Adrenal gland (tissue), 12 donors: ENCODE results near the gene ASPM. TPM values are rescaled to one million over a fixed set of nuclear protein-coding genes. Genes with fewer than 3 reads are reported as not detected.

Experiments used
- DNase-seq, 7 donors: peaks; one replicate each; pipeline ENCODE4 v3.0.0-alpha.2; 2019 to 2020
- H3K27ac ChIP-seq, 5 donors: fragments of 200-600 bp; sonication (generic) in 4 of 5; 1 replicate in 3 of 5; 2 replicates in 2 of 5; pipeline versions ENCODE4 v1.5.1 to v1.8.0; 2016 to 2020; ENCODE audit warnings: mild to moderate bottlenecking in 1 of 5
- H3K27me3 ChIP-seq: fragments of 200-600 bp; 2 replicates; pipeline ENCODE4 v1.8.0; 2021
- H3K36me3 ChIP-seq, 2 donors: fragments of 200-600 bp; replicated peaks in 1 of 2; 1 replicate in 1 of 2; 2 replicates in 1 of 2; pipeline versions ENCODE4 v1.5.1 to v1.8.0; 2018 to 2022
- H3K4me1 ChIP-seq, 2 donors: fragments of 200-600 bp; replicated peaks in 1 of 2; 1 replicate in 1 of 2; 2 replicates in 1 of 2; pipeline versions ENCODE4 v1.5.1 to v1.8.0; 2018 to 2021
- H3K4me3 ChIP-seq, 4 donors: fragments of 200-600 bp; sonication (generic) in 3 of 4; one replicate each; pipeline ENCODE4 v1.5.1; 2016 to 2018
- H3K9me3 ChIP-seq, 3 donors: fragments of 200-600 bp; sonication (generic) in 1 of 3; replicated peaks in 1 of 3; 1 replicate in 2 of 3; 2 replicates in 1 of 3; pipeline versions ENCODE4 v1.5.1 to v1.8.0; 2016 to 2021
- POLR2A ChIP-seq, 2 donors: fragments of 450-650 bp; IDR thresholded peaks; one replicate each; pipeline ENCODE4 v1.6.1; 2017; ENCODE audit warnings: antibody characterized with exemption in 2 of 2, mild to moderate bottlenecking in 2 of 2, moderate library complexity in 1 of 2
- WGBS, 4 donors: extraction: QIAGEN DNeasy Blood & Tissue Kit in 2 of 4; methylation state at CpG; one replicate each; pipeline versions ENCODE4 v1.1.5 to v1.1.7; 2013 to 2017; 5-methylcytosine and 5-hydroxymethylcytosine counted together
- intact Hi-C, 2 donors: fragments of 100-400 bp; cut with DNase I; formaldehyde crosslinking; loops; one replicate each; pipeline versions ENCODE4 v1.14.1 to v1.15.0; 2022 to 2023
- polyA plus RNA-seq, 3 donors: library from polyadenylated mRNA; stranded (reverse); fragments of 200-250 nt in 2 of 3; fragments of 350-450 nt in 1 of 3; fragmentation: Illumina TruSeq in 1 of 3; extraction: RNeasy Lipid Tissue Mini Kit (QIAGEN cat#74804) in 1 of 3; gene quantifications; one replicate each; pipeline ENCODE4 v1.2.3, GENCODE V29; 2013 to 2014
- total RNA-seq, 9 donors: library from RNA; depleted of rRNA in 4 of 9; stranded (reverse); fragments of >200 nt in 4 of 9; fragments of 120-200 nt in 1 of 9; fragmentation: NEBNext Ultra II Directional in 1 of 9; extraction: Animal tissue kit (Norgen Biotek cat#: 25700) in 1 of 9; gene quantifications; one replicate each; pipeline versions ENCODE4 v1.1.0 to v1.2.4, GENCODE V29; 2013 to 2023
- TF ChIP-seq, protein P1 (sequence below), 6 experiments: fragments of 450-650 bp in 4 of 6; fragments of 200-600 bp in 2 of 6; sonication (generic) in 1 of 6; IDR thresholded peaks; 1 replicate in 5 of 6; 2 replicates in 1 of 6; pipeline versions ENCODE4 v1.5.1 to v1.8.0; 2016 to 2021; ENCODE audit warnings: antibody characterized with exemption in 6 of 6, mild to moderate bottlenecking in 2 of 6, moderate library complexity in 1 of 6
- donor health status: healthy with polysubstance abuse.
- donor health status: Bipolar disorder and iron deficiency.
- donor health status: DM: yes; HTN: yes; CAD: no.
- donor health status: DM: no; HTN: no; CAD: no.
- donor health status: DM: no; HTN: no; CAD: no.
- donor health status: DM: yes; HTN: yes; CAD: no.

Gene ASPM
- total and polyA plus RNA-seq, 12 donors = 0.08 to 14.5 (median 0.81) TPM

DNA sequence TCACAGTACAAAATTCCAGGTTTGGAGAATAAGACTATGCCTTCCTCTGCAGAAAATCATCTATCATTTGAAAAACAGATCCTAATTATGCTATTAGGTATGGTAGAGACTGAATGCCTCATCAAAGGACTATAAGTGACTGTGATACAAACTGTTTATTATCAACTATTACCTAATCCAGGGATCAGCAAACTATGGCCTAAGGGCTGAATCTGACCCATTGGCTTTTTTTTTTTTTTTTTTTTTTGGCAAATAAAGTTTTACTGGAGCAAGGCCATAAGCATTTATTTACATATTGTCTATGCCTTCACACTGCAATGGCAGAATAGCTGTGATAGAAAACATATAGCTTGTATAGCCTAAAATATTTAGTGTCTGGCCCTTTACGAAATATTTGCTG, 4.7 kb upstream of the ASPM start:
- Histone ChIP-seq H3K4me1 (peaks cover 0 to 1% of the 10 kb centered on the region in 2 donors), H3K36me3 (no peaks in the 10 kb centered on the region), H3K27me3 (no peaks in the 10 kb centered on the region), H3K4me3 (no peak overlapping the region), H3K9me3 (no peaks in the 10 kb centered on the region), H3K27ac (no peak overlapping the region)
- 91 to 97% (median 93%) methylated on average over 1 of the region's 1 CpG for WGBS, 4 donors
- intact Hi-C loops = no loop called here
- no peak for DNase-seq
- TF ChIP-seq POLR2A (IDR thresholded peaks at IDR 0.05) = no peak

DNA sequence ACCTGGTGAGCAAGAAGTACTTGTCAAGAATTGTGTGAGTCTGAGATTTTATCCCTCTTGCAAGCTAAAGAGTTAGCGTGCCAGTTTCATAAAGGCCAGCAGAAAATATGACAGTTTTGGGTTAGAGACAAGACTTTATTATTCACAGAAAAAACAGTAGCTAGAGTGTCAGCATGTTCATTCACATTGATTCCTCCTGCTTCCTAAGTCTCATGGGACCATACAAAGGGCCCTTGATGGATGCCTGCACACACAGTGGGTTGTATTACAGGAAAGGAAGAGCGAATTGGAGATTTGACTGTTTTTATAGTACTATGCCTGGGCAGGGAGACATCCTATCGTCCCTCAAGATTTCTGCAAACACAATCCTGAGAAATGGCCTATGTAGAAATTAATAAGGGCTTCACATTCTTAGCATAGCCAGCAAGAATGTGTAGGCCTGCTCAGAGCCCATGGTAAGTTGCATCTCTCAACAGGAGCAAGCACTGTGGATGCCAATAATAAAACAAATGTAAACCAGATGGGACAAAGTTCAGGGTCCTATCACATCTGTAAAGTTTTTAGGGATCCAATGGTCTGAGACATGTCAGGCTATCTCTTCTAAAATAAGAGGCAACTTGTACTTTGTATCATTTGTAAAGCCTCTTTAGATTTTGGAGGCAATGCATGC, 4.0 kb upstream of the ASPM start:
- TF ChIP-seq, protein P1, sequence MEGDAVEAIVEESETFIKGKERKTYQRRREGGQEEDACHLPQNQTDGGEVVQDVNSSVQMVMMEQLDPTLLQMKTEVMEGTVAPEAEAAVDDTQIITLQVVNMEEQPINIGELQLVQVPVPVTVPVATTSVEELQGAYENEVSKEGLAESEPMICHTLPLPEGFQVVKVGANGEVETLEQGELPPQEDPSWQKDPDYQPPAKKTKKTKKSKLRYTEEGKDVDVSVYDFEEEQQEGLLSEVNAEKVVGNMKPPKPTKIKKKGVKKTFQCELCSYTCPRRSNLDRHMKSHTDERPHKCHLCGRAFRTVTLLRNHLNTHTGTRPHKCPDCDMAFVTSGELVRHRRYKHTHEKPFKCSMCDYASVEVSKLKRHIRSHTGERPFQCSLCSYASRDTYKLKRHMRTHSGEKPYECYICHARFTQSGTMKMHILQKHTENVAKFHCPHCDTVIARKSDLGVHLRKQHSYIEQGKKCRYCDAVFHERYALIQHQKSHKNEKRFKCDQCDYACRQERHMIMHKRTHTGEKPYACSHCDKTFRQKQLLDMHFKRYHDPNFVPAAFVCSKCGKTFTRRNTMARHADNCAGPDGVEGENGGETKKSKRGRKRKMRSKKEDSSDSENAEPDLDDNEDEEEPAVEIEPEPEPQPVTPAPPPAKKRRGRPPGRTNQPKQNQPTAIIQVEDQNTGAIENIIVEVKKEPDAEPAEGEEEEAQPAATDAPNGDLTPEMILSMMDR (IDR thresholded peaks at IDR 0.05) = no peak
- TF ChIP-seq POLR2A (IDR thresholded peaks at IDR 0.05) = no peak
- 81 to 92% (median 89%) methylated on average over 3 of the region's 3 CpGs for WGBS, 4 donors
- intact Hi-C loops = no loop called here
- no peak for DNase-seq
- Histone ChIP-seq H3K4me3 (no peak overlapping the region), H3K4me1 (peaks cover 0 to 7% of the 10 kb centered on the region in 2 donors), H3K27me3 (peaks cover 3% of the 10 kb centered on the region), H3K36me3 (no peaks in the 10 kb centered on the region), H3K9me3 (no peaks in the 10 kb centered on the region), H3K27ac (no peak overlapping the region)

DNA sequence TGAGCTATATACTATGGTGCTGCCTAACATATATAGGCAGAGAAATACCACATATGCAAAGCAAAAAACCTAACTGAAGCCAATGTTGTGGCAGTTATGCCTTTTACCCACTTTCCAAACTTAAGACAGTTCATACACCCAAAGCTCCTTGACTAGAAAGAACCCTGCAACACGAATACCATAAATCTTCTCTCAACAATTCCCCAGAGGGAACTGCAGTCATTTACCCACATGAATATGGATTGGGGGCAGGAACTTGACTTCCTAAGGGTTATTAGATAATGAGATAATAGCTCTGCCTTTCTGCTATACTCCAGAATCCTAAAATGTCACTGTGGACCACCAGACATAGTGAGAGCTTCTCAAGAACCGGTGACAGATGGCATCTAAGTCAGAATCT, 2.9 kb upstream of the ASPM start:
- H3K27ac ChIP-seq = no peak overlapping the region
- H3K9me3 ChIP-seq = no peaks in the 10 kb centered on the region
- 74 to 96% (median 82%) methylated on average over 2 of the region's 2 CpGs for WGBS, 4 donors
- peaks cover 5% of the 10 kb centered on the region for H3K27me3 ChIP-seq
- no peaks in the 10 kb centered on the region for H3K36me3 ChIP-seq
- TF ChIP-seq, protein P1 (IDR thresholded peaks at IDR 0.05) = no peak
- TF ChIP-seq POLR2A (IDR thresholded peaks at IDR 0.05) = no peak
- no peak overlapping the region for H3K4me3 ChIP-seq
- no peak for DNase-seq
- peaks cover 0 to 7% of the 10 kb centered on the region in 2 donors for H3K4me1 ChIP-seq
- intact Hi-C loops = no loop called here

DNA sequence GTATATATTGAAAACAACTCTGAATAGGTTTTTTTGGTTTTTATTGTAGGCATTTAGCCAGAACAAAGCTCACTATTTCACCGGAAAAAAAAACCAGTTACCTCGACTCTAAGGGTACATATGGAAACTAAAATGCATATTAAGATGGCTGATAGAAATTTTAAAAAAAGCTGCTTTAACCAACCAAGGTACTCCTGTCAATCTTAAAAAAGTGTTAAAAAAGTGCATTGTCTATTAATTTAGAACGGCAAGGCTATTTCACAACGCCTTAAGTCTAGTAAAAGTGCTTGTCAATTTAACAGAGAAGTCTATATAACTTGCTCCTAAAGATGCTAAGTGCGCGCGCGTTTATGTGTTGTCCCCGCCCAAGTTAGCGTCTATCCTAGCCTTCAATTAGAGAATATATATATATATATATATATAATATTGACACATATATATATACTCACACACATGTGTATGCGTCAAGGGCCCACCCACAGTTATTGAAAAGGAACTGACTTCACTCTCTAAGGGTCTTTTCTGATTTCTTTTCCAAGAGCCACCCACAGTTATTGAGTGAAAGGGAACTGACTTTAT, 934 bp downstream of the ASPM start:
- Histone ChIP-seq H3K9me3 (no peaks in the 10 kb centered on the region), H3K4me3 (peak overlapping the region in 1 of 4 donors; percentile 67), H3K27me3 (peaks cover 5% of the 10 kb centered on the region), H3K36me3 (no peaks in the 10 kb centered on the region), H3K4me1 (peaks cover 0 to 7% of the 10 kb centered on the region in 2 donors), H3K27ac (no peak overlapping the region)
- WGBS, 4 donors = 13 to 16% (median 14%) methylated on average over 11 of the region's 11 CpGs
- TF ChIP-seq, protein P1 (IDR thresholded peaks at IDR 0.05) = no peak
- TF ChIP-seq POLR2A (IDR thresholded peaks at IDR 0.05) = no peak
- intact Hi-C loops = no loop called here
- DNase-seq = no peak
